ENCODE measurements around the gene MS4A3.
"Not testable (repeated sequence)": the region's sequence is repeated elsewhere in the genome, so short reads cannot be mapped to it uniquely, and the experiment has no call there.

- TF ChIP-seq POLR2A (IDR thresholded peaks at IDR 0.05; ENCODE audit: low read depth, low read length); SMC3 (IDR thresholded peaks at IDR 0.05; ENCODE audit: low read depth, low read length); CTCF (conservative IDR thresholded peaks at IDR 0.05; ENCODE audit: low read depth, low read length); ELK1 (IDR thresholded peaks at IDR 0.05; ENCODE audit: borderline replicate concordance, low read depth, low read length); CHD1 (IDR thresholded peaks at IDR 0.05; ENCODE audit: low read depth, low read length); MXI1 (IDR thresholded peaks at IDR 0.05; ENCODE audit: borderline replicate concordance, low read depth, low read length); MAZ (IDR thresholded peaks at IDR 0.05; ENCODE audit: borderline replicate concordance, low read depth, low read length); RFX5 (IDR thresholded peaks at IDR 0.05; ENCODE audit: low read depth, low read length); RAD21 (IDR thresholded peaks at IDR 0.05; ENCODE audit: low read length); RCOR1 (IDR thresholded peaks at IDR 0.05; ENCODE audit: insufficient replicate concordance, low read length); MAFK (IDR thresholded peaks at IDR 0.05; ENCODE audit: low read depth, low read length); CEBPB (IDR thresholded peaks at IDR 0.05; ENCODE audit: low read depth, low read length); FOS (IDR thresholded peaks at IDR 0.05; ENCODE audit: low read depth, low read length): not testable (repeated sequence)
Measured at GRCh38 chr11:60104471-60105115, 48.1 kb downstream of the MS4A3 start.
